ENCODE data around the gene TBL3.

TBL3 gene

GRCh38 chr16:1964506-1965395, 7.1 kb upstream of the TBL3 start, which contains the start of gene RPS2:
TSS of gene RPS2 (minus strand) at chr16:1964826. CDS start at chr16:1964625, 201 bp downstream.
- Histone ChIP-seq H3K4me3 (ENCODE audit: low read length in 2 of 2) (peak within 1 kb of the TSS; percentile 64 to 87), H3K4me1 (ENCODE audit: control insufficient read depth in 2 of 2, insufficient read depth in 2 of 2, low read length in 2 of 2) (peaks cover 26 to 27% of the 10 kb centered on the region in 2 donors), H3K27ac (ENCODE audit: low read depth in 2 of 2, low read length in 2 of 2) (peak within 1 kb of the TSS; percentile 88 to 97), H3K9me3 (ENCODE audit: control insufficient read depth in 2 of 2, low read length in 2 of 2) (no peaks in the 10 kb centered on the region), H3K27me3 (ENCODE audit: control insufficient read depth in 2 of 2, insufficient read depth in 2 of 2, low read length in 2 of 2) (no peaks in the 10 kb centered on the region), H3K9ac (ENCODE audit: low read depth in 1 of 2, low read length in 2 of 2) (peak within 1 kb of the TSS; percentile 85 to 96), H3K36me3 (ENCODE audit: control insufficient read depth in 2 of 2, insufficient read depth in 2 of 2, low read length in 2 of 2) (peaks cover 14 to 21% of the 10 kb centered on the region in 2 donors)

- Histone ChIP-seq H3K27me3 (ENCODE audit: control insufficient read depth in 2 of 2, insufficient read depth in 2 of 2, low read length in 2 of 2) (no peaks in the 10 kb centered on the region), H3K9me3 (ENCODE audit: control insufficient read depth in 2 of 2, low read length in 2 of 2) (no peaks in the 10 kb centered on the region), H3K4me3 (ENCODE audit: low read length in 2 of 2) (peak overlapping the region; percentile 64 to 87), H3K36me3 (ENCODE audit: control insufficient read depth in 2 of 2, insufficient read depth in 2 of 2, low read length in 2 of 2) (peaks cover 14 to 21% of the 10 kb centered on the region in 2 donors), H3K9ac (ENCODE audit: low read depth in 1 of 2, low read length in 2 of 2) (peak overlapping the region; percentile 85 to 96), H3K4me1 (ENCODE audit: control insufficient read depth in 2 of 2, insufficient read depth in 2 of 2, low read length in 2 of 2) (peaks cover 23 to 24% of the 10 kb centered on the region in 2 donors), H3K27ac (ENCODE audit: low read depth in 2 of 2, low read length in 2 of 2) (peak overlapping the region; percentile 88 to 97)
These were observed 6.4 kb upstream of the TBL3 start for GRCh38 chr16:1965396-1966001.

GRCh38 chr16:1966460-1966859, 5.4 kb upstream of the TBL3 start, which contains the start of gene RNF151:
TSS of gene RNF151 (plus strand) at chr16:1966856. CDS start at chr16:1966882, 26 bp downstream.
- H3K27me3 ChIP-seq (ENCODE audit: control insufficient read depth in 2 of 2, insufficient read depth in 2 of 2, low read length in 2 of 2) = no peaks in the 10 kb centered on the region
- peaks cover 14 to 16% of the 10 kb centered on the region in 2 donors for H3K36me3 ChIP-seq (ENCODE audit: control insufficient read depth in 2 of 2, insufficient read depth in 2 of 2, low read length in 2 of 2)
- H3K4me3 ChIP-seq (ENCODE audit: low read length in 2 of 2) = peak within 1 kb of the TSS; percentile 64 to 87
- peak within 1 kb of the TSS; percentile 88 to 97 for H3K27ac ChIP-seq (ENCODE audit: low read depth in 2 of 2, low read length in 2 of 2)
- peaks cover 23 to 25% of the 10 kb centered on the region in 2 donors for H3K4me1 ChIP-seq (ENCODE audit: control insufficient read depth in 2 of 2, insufficient read depth in 2 of 2, low read length in 2 of 2)
- H3K9me3 ChIP-seq (ENCODE audit: control insufficient read depth in 2 of 2, low read length in 2 of 2) = no peaks in the 10 kb centered on the region
- peak within 1 kb of the TSS; percentile 85 to 96 for H3K9ac ChIP-seq (ENCODE audit: low read depth in 1 of 2, low read length in 2 of 2)

- Histone ChIP-seq H3K27me3 (ENCODE audit: control insufficient read depth in 2 of 2, insufficient read depth in 2 of 2, low read length in 2 of 2) (no peaks in the 10 kb centered on the region), H3K9ac (ENCODE audit: low read depth in 1 of 2, low read length in 2 of 2) (no peak overlapping the region), H3K9me3 (ENCODE audit: control insufficient read depth in 2 of 2, low read length in 2 of 2) (no peaks in the 10 kb centered on the region), H3K4me3 (ENCODE audit: low read length in 2 of 2) (no peak overlapping the region), H3K27ac (ENCODE audit: low read depth in 2 of 2, low read length in 2 of 2) (no peak overlapping the region), H3K36me3 (ENCODE audit: control insufficient read depth in 2 of 2, insufficient read depth in 2 of 2, low read length in 2 of 2) (peaks cover 0 to 3% of the 10 kb centered on the region in 2 donors), H3K4me1 (ENCODE audit: control insufficient read depth in 2 of 2, insufficient read depth in 2 of 2, low read length in 2 of 2) (peaks cover 27% of the 10 kb centered on the region in 2 donors)
These were observed 3.5 kb upstream of the TBL3 start for GRCh38 chr16:1968146-1968953.

GRCh38 chr16:1972490-1972877, 631 bp downstream of the TBL3 start:
- Histone ChIP-seq H3K36me3 (ENCODE audit: control insufficient read depth in 2 of 2, insufficient read depth in 2 of 2, low read length in 2 of 2) (peaks cover 28 to 29% of the 10 kb centered on the region in 2 donors), H3K27me3 (ENCODE audit: control insufficient read depth in 2 of 2, insufficient read depth in 2 of 2, low read length in 2 of 2) (no peaks in the 10 kb centered on the region), H3K4me1 (ENCODE audit: control insufficient read depth in 2 of 2, insufficient read depth in 2 of 2, low read length in 2 of 2) (peaks cover 11 to 12% of the 10 kb centered on the region in 2 donors), H3K9ac (ENCODE audit: low read depth in 1 of 2, low read length in 2 of 2) (peak overlapping the region; percentile 68 to 87), H3K4me3 (ENCODE audit: low read length in 2 of 2) (peak overlapping the region; percentile 77 to 87), H3K9me3 (ENCODE audit: control insufficient read depth in 2 of 2, low read length in 2 of 2) (no peaks in the 10 kb centered on the region), H3K27ac (ENCODE audit: low read depth in 2 of 2, low read length in 2 of 2) (peak overlapping the region in 1 of 2 donors; percentile 99)

GRCh38 chr16:1973461-1974156, 1.8 kb downstream of the TBL3 start:
- H3K27me3 ChIP-seq (ENCODE audit: control insufficient read depth in 2 of 2, insufficient read depth in 2 of 2, low read length in 2 of 2) = no peaks in the 10 kb centered on the region
- peaks cover 14% of the 10 kb centered on the region in 2 donors for H3K4me1 ChIP-seq (ENCODE audit: control insufficient read depth in 2 of 2, insufficient read depth in 2 of 2, low read length in 2 of 2)
- no peak overlapping the region for H3K4me3 ChIP-seq (ENCODE audit: low read length in 2 of 2)
- no peak overlapping the region for H3K9ac ChIP-seq (ENCODE audit: low read depth in 1 of 2, low read length in 2 of 2)
- no peak overlapping the region for H3K27ac ChIP-seq (ENCODE audit: low read depth in 2 of 2, low read length in 2 of 2)
- H3K36me3 ChIP-seq (ENCODE audit: control insufficient read depth in 2 of 2, insufficient read depth in 2 of 2, low read length in 2 of 2) = peaks cover 37 to 38% of the 10 kb centered on the region in 2 donors
- H3K9me3 ChIP-seq (ENCODE audit: control insufficient read depth in 2 of 2, low read length in 2 of 2) = no peaks in the 10 kb centered on the region

GRCh38 chr16:1974157-1975070, 2.6 kb downstream of the TBL3 start:
- Histone ChIP-seq H3K36me3 (ENCODE audit: control insufficient read depth in 2 of 2, insufficient read depth in 2 of 2, low read length in 2 of 2) (peaks cover 37 to 38% of the 10 kb centered on the region in 2 donors), H3K4me3 (ENCODE audit: low read length in 2 of 2) (no peak overlapping the region), H3K4me1 (ENCODE audit: control insufficient read depth in 2 of 2, insufficient read depth in 2 of 2, low read length in 2 of 2) (peaks cover 17 to 18% of the 10 kb centered on the region in 2 donors), H3K9me3 (ENCODE audit: control insufficient read depth in 2 of 2, low read length in 2 of 2) (no peaks in the 10 kb centered on the region), H3K9ac (ENCODE audit: low read depth in 1 of 2, low read length in 2 of 2) (no peak overlapping the region), H3K27me3 (ENCODE audit: control insufficient read depth in 2 of 2, insufficient read depth in 2 of 2, low read length in 2 of 2) (no peaks in the 10 kb centered on the region), H3K27ac (ENCODE audit: low read depth in 2 of 2, low read length in 2 of 2) (no peak overlapping the region)

- no peak overlapping the region for H3K27ac ChIP-seq (ENCODE audit: low read depth in 2 of 2, low read length in 2 of 2)
- peaks cover 24 to 30% of the 10 kb centered on the region in 2 donors for H3K4me1 ChIP-seq (ENCODE audit: control insufficient read depth in 2 of 2, insufficient read depth in 2 of 2, low read length in 2 of 2)
- peaks cover 37 to 38% of the 10 kb centered on the region in 2 donors for H3K36me3 ChIP-seq (ENCODE audit: control insufficient read depth in 2 of 2, insufficient read depth in 2 of 2, low read length in 2 of 2)
- H3K9ac ChIP-seq (ENCODE audit: low read depth in 1 of 2, low read length in 2 of 2) = no peak overlapping the region
- no peak overlapping the region for H3K4me3 ChIP-seq (ENCODE audit: low read length in 2 of 2)
- H3K27me3 ChIP-seq (ENCODE audit: control insufficient read depth in 2 of 2, insufficient read depth in 2 of 2, low read length in 2 of 2) = peaks cover 0 to 3% of the 10 kb centered on the region in 2 donors
- no peaks in the 10 kb centered on the region for H3K9me3 ChIP-seq (ENCODE audit: control insufficient read depth in 2 of 2, low read length in 2 of 2)
These were observed 3.8 kb downstream of the TBL3 start for GRCh38 chr16:1975432-1976215.

All from mucosa of rectum (tissue), 2 donors.